ENCODE measurements around the gene SCN5A. TPM values are rescaled to one million over a fixed set of nuclear protein-coding genes. Genes with fewer than 3 reads are reported as not detected.

The SCN5A gene
- total RNA-seq, 1 donor from 2014 or later = 1.4 TPM

GRCh38 chr3:38555149-38555840 is 94.2 kb downstream of the SCN5A start:
- peaks cover 10% of the 10 kb centered on the region for H3K27me3 Mint-ChIP-seq (ENCODE audit: low read depth)
- H3K9me3 Mint-ChIP-seq = peaks cover 9% of the 10 kb centered on the region
- peak in 1 of 2 experiments; percentile 16 for DNase-seq (ENCODE audit: low spot score in 2 of 2, unreplicated experiment in 2 of 2)
- no peak overlapping the region for H3K4me3 Mint-ChIP-seq
- no peaks in the 10 kb centered on the region for H3K4me1 Mint-ChIP-seq
- no peaks in the 10 kb centered on the region for H3K36me3 Mint-ChIP-seq
- no peak for TF ChIP-seq CTCF (IDR thresholded peaks at IDR 0.05; ENCODE audit: unreplicated experiment)
- H3K27ac Mint-ChIP-seq = no peak overlapping the region

- Mint-ChIP-seq H3K27me3 (ENCODE audit: low read depth) (peaks cover 10% of the 10 kb centered on the region), H3K4me3 (no peak overlapping the region), H3K27ac (no peak overlapping the region), H3K4me1 (no peaks in the 10 kb centered on the region), H3K36me3 (no peaks in the 10 kb centered on the region), H3K9me3 (peaks cover 9% of the 10 kb centered on the region)
- TF ChIP-seq CTCF (IDR thresholded peaks at IDR 0.05; ENCODE audit: unreplicated experiment) = no peak
- peak in 1 of 2 experiments; percentile 14 for DNase-seq (ENCODE audit: low spot score in 2 of 2, unreplicated experiment in 2 of 2)
Measured at GRCh38 chr3:38554127-38554827, 95.2 kb downstream of the SCN5A start.

GRCh38 chr3:38553071-38553470 is 96.4 kb downstream of the SCN5A start:
- H3K27me3 Mint-ChIP-seq (ENCODE audit: low read depth) = peaks cover 10% of the 10 kb centered on the region
- DNase-seq (ENCODE audit: low spot score in 2 of 2, unreplicated experiment in 2 of 2) = no peak
- H3K36me3 Mint-ChIP-seq = no peaks in the 10 kb centered on the region
- H3K9me3 Mint-ChIP-seq = peaks cover 9% of the 10 kb centered on the region
- peaks cover 3% of the 10 kb centered on the region for H3K4me1 Mint-ChIP-seq
- no peak for TF ChIP-seq CTCF (IDR thresholded peaks at IDR 0.05; ENCODE audit: unreplicated experiment)
- no peak overlapping the region for H3K27ac Mint-ChIP-seq
- no peak overlapping the region for H3K4me3 Mint-ChIP-seq

GRCh38 chr3:38552364-38552763 is 97.1 kb downstream of the SCN5A start:
- no peak for DNase-seq (ENCODE audit: low spot score in 2 of 2, unreplicated experiment in 2 of 2)
- H3K27ac Mint-ChIP-seq = no peak overlapping the region
- no peaks in the 10 kb centered on the region for H3K36me3 Mint-ChIP-seq
- peaks cover 10% of the 10 kb centered on the region for H3K27me3 Mint-ChIP-seq (ENCODE audit: low read depth)
- peaks cover 9% of the 10 kb centered on the region for H3K9me3 Mint-ChIP-seq
- peaks cover 4% of the 10 kb centered on the region for H3K4me1 Mint-ChIP-seq
- no peak overlapping the region for H3K4me3 Mint-ChIP-seq
- TF ChIP-seq CTCF (IDR thresholded peaks at IDR 0.05; ENCODE audit: unreplicated experiment) = no peak

- H3K4me1 Mint-ChIP-seq = peaks cover 4% of the 10 kb centered on the region
- no peak for TF ChIP-seq CTCF (IDR thresholded peaks at IDR 0.05; ENCODE audit: unreplicated experiment)
- H3K27me3 Mint-ChIP-seq (ENCODE audit: low read depth) = peaks cover 4% of the 10 kb centered on the region
- no peak overlapping the region for H3K27ac Mint-ChIP-seq
- H3K9me3 Mint-ChIP-seq = peaks cover 9% of the 10 kb centered on the region
- no peak overlapping the region for H3K4me3 Mint-ChIP-seq
- no peaks in the 10 kb centered on the region for H3K36me3 Mint-ChIP-seq
- no peak for DNase-seq (ENCODE audit: low spot score in 2 of 2, unreplicated experiment in 2 of 2)
Measured at GRCh38 chr3:38551026-38551832, 98.3 kb downstream of the SCN5A start.

All from mesothelial cell of epicardium (in vitro differentiated cells).